ENCODE measurements around the gene GBX2.

GBX2 gene

DNA sequence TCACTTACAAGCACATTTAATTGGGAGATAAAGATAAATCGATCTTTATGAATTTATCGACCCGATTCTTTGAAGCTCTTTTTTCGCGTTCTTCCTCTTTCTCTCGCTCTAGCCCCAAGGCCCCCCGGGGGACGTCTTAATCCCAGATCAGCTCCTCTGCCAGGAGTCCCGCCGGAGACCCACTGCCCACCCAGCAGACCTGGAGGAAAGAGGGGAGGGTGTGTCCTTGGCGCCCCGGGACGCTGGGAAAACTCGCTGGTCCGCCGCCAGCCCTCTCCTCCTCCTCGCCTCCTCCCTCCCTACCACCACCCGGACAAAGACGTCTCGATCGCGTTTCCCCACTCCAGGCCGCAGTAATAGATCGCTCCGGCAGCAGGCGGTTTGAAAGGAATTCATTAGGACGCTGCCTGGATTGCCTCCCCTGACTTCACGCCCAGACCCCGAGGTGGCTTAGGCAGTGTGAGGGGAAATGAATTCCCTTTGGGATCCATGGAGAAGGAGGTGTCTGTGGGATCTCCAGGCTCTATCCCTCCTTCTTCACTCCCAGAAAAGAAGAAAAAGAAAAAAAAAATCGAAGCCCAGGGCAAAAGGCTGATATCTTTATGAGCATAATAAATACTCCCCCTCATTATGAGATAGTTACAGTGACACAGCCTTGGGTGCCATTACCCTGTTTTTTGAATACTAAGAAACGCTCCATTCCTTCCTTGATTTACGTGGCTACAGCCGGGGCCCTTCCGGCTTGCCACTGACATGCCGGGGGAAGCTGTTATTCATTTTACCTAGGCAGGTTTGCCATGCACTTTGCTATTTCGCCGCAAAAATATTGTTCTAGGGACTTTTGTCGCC is 1.8 kb upstream of the GBX2 start:
- in situ Hi-C loops (cut with MboI; ENCODE audit: low sequenced_read_pairs) = no loop called here

GRCh38 chr2:236169151-236169721 is 1.1 kb upstream of the GBX2 start:
- in situ Hi-C loops (cut with MboI; ENCODE audit: low sequenced_read_pairs) = no loop called here

DNA sequence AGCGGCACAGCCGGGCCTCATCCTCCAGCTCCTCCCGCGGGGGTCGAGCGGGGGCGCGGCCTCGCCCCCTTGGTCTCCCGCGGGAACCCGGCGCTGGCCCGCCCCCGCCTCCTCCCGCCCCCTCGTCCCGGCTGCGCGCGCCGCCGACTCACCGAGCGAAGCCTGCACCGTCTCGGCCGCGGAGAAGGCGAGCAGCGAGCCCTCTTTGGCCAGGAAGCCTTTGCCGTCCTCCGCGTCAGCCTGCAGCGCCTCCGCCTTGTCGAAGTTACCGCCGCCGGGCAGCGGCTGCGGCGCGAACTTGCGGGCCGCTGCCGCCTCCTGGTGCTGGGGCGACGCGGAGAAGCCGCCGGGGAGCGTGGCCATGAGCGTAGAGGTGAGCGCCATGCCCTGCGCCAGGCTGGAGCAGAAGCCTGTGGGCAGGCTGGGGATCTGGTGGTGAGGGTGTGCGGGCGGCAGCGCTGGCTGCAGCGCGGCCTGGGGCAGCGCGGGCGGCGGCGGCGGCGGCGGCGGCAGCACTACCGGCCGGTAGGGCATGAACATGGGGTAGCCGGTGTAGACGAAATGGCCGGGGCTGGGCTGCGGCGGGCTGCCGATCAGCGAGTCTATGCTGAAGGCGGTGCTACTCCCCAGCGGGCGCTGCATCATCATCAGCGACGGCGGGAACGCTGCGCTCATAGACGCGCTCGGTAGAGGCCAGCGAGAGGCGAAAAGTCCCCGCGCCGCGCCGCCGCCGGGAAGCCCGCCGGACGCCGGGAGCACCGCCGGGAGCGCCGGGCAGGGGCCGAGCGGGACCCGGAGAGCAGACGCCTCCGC is 683 bp downstream of the GBX2 start:
- in situ Hi-C loops (cut with MboI; ENCODE audit: low sequenced_read_pairs) = no loop called here

DNA sequence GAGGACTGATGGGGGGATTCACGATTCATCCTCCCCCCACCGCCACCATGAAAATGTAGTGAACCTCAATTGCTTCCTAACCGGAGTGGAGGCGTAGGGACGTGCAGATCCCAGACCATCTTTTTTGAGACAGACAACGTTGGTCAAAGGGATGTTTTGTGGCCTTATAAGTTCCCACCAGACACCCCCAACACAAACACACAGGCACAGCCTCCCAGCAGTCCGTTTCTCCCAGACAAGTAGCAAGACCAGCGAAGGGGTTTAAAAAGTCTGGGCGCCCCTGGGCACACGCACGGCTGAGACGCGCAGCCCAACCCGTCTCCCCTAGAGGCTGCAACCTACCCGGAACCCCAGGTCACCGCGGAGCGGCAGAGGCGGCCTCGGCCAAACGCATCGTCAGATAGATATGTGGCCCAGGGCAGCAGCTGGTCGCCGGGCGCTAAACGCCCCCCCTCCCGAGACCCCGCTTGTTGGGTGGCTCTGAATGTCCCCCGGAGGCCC is 1.3 kb downstream of the GBX2 start:
- in situ Hi-C loops (cut with MboI; ENCODE audit: low sequenced_read_pairs) = no loop called here

DNA sequence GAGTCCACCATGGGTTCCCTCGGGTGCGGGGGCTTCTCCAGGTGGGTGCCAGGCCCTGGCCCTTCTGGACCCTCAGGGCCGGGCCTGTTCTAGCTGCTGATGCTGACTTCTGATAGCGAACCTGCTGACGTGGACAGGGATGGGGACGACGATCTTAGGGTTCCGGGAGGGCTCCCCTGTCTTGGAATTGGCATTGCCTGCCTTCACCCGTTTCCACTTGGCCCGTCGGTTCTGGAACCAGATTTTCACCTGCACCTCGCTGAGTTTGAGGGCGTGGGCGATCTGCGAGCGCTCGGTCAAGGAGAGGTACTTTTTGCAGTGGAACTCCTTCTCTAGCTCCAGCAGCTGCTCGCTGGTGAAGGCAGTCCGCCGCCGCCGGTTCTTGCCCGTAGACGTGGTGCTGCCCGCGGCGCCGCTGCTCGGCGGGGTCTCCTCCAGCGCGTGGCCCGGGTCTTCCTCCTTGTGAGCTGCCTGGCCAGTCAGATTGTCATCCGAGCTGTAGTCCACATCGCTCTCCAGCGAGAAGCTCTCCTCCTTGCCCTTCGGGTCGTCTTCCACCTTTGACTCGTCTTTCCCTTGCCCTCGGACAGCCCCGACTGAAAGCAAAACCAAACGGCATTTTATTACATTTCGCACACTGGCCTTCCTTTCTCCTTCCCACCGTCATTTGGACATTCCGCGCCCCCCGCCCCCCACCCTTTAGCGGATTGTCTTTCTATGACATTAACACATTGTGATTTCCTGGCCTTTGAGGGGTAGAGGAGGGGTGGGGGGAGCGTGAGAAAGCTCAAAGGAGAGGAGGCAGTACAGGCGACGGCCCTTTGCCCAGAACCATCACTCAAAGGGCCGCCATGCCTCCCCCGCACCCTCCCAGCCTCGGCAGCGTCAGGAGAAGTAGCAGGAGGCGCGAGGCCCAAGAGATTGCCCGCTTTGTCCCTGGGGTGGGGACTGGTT is 2.1 kb downstream of the GBX2 start:
- in situ Hi-C loops (cut with MboI; ENCODE audit: low sequenced_read_pairs) = no loop called here

DNA sequence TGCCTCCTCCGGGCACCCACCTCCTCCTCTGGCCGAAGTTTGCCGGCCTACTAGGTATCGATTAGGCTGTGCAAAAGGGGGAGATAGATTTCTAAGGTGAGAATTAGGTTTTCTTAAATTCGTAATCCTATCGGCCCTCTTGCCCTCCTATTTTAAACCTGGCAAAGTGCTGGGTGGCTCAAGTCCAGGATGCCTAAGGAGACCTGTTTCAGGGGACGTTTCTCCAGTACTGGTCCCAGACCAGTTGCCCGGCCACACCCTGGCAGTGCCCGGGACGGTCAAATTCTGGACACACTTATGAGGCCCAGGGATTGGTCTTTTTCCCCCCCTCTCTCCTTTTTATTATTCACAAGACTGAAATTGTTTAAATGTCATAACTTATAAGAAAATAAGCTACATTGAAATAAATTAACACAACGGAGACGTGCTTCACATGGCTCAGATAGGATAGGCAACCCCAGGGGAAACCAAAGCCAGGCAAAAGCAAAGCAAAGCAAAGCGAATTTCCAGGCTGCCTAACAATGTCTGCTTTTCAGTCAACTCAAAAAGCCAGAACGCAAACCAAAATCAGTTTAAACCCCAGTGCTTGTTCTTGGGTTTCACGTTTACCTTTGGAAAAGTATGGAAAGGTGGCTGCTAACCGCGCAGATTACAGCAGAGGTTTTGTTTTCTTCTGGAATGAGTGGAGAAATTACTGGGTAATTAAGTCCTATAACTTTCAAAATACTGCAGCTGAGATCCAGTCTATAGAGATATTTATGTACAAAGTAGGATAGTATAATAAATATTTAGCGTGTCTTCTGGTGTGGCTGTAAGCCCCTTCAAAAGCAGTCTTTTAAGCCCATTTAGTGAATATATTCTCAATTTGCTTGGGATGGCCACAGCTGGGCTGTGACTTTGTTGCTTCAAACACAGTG is 3.0 kb downstream of the GBX2 start:
- in situ Hi-C loops (cut with MboI; ENCODE audit: low sequenced_read_pairs) = no loop called here

GRCh38 chr2:236164201-236164924 is 3.8 kb downstream of the GBX2 start:
- in situ Hi-C loops (cut with MboI; ENCODE audit: low sequenced_read_pairs) = no loop called here

GRCh38 chr2:236163471-236164200 is 4.5 kb downstream of the GBX2 start:
- in situ Hi-C loops (cut with MboI; ENCODE audit: low sequenced_read_pairs) = no loop called here

DNA sequence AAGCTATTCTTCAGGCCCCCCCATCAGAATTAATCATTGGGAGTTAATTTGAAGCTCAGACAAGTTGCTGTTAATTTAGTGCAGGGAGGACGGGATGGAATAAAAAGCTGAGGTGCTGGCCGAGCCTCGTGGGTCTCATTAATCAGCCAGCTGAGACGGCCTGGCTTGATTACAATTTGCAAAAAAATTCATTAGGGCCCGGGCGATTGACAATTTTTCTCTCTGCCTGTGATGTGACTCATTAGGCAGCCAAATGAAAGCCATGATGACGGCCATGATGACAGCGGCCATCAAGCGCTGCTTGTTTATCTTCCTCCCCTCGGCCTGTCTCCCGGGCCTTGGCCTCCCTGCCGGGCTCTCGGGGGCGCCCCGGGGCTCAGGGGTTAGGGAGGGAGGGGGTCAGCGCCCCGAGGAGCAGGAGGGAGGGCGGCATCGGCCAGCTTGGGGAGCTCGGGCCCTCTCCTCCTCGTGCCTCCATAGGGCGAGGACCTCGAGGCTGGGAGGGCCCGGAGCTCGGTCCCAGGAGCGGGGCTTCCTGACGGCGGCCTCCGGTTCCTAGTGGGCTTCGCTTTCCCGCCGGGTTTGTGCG is 5.2 kb downstream of the GBX2 start:
- in situ Hi-C loops (cut with MboI; ENCODE audit: low sequenced_read_pairs) = no loop called here

GRCh38 chr2:236162031-236162845 is 5.9 kb downstream of the GBX2 start:
- in situ Hi-C loops (cut with MboI; ENCODE audit: low sequenced_read_pairs) = no loop called here

DNA sequence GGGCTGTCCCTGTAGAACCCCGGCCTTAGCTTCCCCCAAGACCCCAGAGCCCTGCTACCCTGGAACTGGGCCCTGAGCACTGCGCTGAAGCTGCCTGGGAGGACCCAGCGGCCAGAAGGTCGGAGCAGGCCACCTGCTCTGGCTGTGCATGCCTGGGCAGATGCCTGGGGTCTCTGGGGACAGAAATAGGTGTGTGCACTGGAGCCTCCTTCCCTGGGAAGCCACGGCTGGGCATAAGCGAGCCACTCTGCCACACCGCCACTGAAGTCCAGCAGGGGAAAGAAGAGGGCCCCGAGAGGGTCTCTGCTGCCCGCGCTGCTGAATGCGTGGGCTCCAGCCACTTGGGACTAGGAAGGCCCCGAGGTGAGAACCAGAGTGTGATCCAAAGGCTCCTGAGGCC is 6.7 kb downstream of the GBX2 start:
- in situ Hi-C loops (cut with MboI; ENCODE audit: low sequenced_read_pairs) = no loop called here

GRCh38 chr2:236161082-236161462 is 7.1 kb downstream of the GBX2 start:
- in situ Hi-C loops (cut with MboI; ENCODE audit: low sequenced_read_pairs) = no loop called here

DNA sequence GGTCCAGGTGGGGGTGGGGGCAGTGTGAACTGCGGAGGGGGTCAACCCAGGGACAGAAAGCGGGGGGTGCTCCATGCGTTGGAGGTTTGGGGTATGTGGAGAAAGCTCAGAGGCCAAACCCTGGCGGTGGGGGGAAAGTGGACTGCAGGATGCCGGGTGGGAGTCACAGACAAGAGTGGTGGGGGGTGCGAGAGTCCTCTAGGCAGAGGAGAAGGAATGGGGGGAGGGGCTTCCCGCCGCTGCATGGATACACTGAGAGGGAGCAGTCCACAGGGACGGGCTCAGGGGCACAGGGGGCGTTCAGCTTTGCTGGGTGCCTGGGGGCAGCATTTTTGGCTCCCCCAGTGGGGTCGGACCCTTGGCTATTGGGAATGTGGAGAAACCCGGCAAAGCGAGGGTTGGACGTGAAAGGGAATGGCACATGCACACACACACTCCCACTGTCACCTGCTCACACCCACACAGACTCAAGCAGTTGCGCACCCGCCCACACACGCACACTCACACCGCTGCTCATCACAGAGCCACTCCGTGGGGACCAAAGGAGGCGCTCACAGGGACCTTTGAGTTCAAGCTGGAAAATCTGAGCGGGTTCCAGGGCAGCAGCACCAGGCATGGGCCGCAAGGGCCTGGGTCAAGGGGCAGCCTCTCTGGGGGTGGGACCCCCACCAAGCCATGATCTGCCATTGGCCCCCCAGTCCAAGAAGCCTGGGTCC is 7.7 kb downstream of the GBX2 start:
- in situ Hi-C loops (cut with MboI; ENCODE audit: low sequenced_read_pairs) = no loop called here

- in situ Hi-C loops (cut with MboI; ENCODE audit: low sequenced_read_pairs) = no loop called here
Measured at GRCh38 chr2:236159778-236160170, 8.4 kb downstream of the GBX2 start.

DNA sequence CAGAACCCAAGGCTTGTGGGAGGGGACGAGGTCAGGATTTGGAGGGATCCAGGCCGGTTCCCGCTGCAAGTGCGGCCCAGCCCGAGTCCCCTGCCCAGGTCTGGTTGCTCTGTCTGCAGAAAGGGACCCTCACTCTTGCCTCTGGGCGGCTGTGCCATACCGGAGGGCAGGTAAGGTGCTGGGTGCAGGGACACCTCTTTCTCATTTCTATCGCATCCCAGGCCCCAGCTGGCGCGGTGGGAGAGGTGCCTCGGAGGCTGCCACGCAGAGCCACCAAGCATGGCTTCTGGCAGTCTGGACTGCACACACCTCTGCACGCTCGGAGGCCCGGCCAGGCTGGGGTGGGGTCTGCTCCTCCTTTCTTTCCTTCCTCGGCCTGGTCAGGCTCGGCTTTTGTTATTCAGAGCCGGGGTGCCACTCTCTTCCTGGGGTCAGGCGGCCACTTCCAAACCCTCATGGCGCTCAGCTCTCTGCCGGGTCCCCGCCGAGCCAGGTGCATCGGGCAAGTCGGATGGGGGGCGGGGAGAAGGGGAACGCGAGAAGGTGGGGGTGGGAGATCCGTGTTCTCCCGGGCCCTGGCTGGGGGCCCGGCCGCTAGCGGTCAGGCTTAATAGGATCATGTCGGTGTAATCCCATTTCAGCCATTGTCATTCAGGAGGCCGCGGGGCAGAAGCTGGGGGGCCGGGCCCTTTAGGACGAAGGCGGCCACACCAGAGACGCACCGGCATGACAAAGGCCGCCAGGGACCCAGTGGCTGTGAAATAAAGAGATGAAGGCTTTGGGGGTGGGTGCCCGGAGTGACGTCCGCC is 9.0 kb downstream of the GBX2 start:
- in situ Hi-C loops (cut with MboI; ENCODE audit: low sequenced_read_pairs) = no loop called here
